Measurements from ENCODE around the gene RPTOR.

The RPTOR gene

DNA sequence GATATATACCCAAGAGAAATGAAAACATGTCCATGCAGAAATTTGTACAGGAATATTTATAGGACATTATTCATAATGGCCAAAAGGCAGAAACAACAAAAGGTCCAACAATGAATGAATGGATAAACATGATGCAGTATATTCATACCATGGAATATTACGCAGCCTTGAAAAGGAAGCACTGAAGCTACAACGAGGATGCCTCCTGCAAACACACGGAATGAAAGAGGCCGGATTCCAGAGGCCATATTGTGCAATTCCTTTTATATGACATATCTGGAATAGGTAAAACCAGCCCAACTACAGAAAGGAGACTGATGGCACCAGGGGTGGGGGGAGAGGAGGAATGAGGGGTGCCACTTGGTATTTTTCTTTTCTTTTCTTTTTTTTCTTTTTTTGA, 432.5 kb downstream of the RPTOR start:
- DNase-seq: no peak

DNA sequence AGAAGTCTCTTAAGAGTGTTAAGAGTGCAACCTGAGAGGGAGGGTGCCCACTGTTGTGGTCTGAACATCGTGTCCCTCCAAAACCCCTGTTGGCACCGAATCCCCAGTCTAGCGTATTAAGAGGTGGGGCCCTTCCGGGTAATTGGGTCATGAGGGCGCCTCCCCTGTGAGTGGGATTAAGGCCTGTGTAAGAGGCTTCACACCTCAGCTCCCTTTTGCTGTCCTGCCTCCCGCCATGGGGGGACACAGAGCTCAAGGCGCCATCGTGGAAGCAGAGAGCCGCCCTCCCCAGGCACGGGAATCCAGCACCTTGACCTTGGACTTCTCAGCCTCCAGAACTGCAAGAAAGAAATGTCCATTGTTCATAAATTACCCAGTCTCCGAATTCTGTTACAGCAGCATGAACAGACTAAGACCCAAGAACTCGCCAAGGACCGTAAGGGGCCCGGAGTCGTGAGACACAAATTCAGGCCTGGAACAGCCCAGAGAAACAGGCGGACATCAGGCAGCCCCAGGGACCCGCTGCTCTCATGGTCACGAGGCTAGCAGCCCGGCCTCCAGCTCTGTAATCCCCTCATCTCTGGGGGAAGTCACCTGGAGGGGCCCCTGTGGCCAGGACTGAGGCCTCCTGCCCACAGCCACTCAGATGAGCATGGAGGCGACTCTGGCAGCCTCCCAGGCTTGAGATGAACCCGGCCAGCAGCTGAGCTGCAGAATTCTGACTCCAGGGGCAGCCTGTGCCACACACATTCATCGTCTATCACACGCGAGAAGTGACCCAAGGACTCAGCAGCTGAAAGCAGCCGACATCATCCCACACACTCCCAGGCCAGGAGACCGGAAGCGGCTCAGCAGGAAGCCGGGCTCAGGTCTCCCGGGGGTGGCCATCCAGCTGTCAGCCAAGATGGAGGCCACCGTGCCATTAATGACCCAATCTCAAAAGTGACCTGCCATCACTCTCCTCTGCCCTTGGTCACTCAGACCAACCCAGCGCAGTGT, 434.2 kb downstream of the RPTOR start:
- no peak for DNase-seq

DNA sequence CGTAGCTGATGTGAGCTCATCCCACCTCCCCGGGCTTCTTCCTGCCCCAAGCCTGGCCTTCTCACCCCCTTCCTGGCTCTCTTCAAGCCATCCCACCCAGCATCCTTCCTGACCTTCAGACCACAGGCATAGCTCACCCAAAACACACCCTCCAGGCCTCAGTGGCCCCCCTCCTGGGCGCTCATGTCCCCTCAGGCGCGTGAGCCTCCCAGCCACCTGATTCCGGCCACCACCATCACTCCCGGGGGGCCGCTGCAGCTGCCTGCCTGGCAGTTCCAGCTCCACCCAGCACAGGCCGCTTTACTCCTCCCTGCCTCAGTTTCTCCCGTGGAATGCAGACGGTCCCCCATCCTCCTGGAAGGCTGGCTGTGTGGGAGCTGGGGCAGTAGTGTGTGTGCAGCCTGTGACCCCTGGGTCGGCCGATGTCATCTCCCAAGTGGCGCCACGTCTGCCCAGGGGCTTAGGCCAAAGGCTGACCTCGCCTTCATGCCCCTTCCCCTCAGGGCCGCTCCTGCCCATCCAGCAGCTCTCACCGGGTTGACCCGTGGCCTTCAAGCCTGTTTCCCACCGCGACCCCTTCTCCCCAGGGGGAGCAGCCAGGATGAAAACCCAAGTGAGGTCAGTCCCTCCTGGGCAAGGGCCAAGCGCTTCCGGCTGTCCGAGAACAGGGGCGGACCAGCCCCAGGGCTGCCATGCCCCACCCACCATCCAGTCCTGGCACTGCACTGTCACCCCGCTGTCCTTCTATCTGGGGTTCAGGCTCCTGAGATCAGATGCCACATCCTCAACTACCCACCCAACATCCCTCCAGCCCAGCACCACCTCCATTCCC, 435.1 kb downstream of the RPTOR start:
- no peak for DNase-seq

DNA sequence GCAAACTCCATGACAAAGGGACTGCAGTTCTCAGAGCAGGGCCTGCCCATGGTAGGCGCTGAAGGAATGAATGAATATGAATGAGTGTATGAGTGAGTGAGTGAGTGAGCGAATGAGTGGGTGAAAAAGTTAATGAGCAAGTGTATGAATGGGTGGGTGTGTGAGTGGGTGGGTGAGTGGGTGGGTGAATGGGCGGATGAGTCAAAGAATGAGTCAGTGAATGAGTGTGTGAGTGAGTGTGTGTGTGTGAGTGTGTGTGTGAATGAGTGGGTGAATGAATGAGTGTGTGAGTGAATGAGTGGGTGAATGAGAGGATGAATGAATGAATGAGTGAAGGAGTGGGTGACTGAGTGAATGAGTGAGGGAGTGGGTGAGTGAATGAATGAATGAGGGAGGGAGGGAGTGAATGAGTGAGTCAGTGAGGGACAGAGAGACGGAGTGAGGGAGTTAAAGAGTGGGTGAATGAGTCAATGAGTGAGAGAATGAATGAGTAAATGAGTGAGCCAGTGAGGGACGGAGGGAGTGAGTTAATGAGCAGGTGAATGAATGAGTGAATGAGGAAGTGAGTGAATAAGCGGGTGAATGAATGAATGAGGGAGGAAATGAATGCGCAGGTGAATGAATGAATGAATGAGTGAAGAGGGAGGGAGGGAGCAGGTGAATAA, 435.9 kb downstream of the RPTOR start:
- DNase-seq: no peak

DNA sequence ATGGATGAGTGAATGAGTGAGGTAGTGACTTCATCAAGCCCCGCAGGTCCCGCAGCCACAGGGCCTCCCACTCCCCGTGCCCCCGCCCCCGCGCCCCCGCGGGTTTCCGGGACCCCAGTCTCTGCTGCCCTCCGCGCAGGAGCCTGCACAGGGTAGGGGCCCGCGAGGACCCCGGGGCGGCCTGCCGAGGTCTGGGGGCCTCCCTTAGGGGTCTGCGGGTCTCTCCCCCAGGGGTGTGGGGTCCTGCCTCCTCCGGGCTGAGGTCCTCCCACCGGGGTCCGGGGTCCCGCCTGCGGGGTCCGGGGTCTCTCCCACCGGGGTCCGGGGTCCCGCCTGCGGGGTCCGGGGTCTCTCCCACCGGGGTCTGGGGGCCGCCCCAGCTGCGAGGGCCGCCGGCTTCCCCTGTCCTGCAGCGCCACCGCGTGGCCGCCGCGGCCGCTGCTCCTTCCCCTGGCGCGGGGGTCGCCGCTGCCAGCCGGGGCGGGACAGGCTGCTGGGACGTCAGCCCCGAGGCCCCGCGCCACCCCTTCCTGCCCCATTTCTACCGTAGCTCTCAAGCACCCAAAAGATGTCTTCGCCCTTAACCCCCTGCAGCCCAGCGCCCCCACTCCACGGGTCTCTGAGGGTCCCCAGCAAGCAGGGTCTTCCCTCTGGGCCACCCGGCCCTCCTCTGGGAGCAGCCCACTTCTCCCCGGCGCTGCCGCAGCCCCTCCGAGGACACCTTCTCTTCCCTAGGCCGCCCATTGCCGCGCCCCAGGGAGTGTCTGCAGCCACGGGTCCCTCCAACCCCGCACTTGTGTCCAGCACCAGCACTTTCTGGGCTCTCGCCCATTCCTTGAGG, 436.6 kb downstream of the RPTOR start:
- DNase-seq: no peak

DNA sequence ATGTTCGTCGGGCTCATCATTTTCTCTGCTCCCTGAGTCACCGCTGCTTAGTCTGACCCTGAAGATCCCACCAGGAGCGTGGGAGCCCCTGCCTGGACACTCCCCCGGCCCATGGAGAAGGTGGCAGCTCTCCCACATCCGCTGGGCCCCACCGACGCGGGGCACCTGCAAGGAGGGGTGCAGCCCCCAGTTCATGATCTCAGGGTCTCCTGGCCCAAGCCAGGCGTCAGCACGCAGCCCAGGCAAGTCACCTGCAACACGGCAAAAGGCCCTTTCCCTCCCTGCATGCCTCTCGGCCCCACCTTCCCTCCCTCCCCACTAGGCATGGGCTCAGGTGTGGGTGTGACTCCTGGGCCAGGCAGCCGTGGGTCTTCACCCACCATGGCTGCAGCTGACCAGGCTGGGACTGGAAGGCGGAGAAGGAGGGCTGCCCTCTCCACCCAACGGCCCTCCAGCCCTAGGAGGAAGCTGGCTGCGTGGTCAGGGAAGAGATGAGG, 437.3 kb downstream of the RPTOR start:
- DNase-seq: no peak

DNA sequence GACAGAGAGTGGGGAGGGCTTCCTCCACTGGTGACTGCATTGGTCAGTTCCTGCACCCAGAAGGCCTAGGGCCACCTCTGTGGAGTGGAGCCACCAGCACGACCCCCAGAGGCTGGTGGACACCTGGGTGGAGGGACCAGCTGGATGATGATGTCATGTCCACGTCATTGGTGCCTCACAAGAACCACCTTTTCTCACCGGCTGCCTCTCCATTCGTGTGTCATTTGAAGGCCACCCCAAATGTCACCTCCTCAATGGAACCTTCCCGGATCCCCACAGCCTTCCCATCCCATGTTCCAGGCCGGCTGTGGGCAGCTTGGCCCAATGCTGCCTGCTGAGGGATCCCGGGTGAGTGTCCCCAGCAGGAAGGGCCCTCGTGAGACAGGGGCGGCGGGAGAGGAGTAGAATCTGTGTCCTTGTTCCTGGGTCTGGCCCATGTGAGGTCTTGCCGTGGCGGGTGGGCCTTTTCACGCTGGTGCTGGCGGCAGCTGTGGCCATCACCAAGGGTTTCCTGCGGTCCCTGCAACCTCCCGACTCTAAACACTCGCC, 437.9 kb downstream of the RPTOR start:
- DNase-seq: no peak

DNA sequence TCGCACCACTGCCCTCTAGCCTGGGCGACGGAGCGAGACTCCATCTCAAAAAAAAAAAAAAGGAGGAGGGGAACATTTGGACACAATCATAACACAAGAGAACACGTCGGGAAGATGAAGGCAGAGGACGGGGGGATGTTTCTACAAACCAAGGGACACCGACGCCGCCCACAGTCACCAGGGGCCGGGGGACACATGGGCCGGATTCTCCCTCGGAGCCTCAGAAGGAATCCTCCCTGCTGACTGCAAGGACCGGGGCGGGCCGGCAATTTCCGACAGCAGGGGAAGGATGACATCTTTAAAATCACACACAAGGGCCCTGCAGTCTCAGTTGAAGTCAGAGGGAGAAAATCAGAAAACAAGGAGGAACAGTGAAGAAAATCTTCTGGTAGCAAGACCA, 438.9 kb downstream of the RPTOR start:
- DNase-seq: no peak

DNA sequence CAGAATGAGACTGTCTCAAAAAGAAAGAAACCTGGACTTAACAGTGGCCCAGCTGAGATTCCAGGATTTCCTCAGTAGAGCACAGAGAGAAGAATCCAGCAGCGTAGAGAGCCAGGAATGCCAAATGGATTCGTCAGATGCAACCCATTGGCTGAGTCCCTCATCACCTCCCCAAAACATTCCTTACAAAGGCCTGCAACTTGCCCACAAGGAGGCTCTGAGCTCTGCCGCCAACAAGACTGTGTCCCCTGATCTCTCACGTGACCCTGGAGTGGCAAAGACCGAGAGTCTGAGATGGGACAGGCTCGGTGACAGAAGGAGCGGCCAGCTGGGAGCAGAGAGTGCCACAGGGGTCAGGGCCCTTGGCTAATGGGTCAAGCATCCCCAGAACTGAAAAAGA, 440.1 kb downstream of the RPTOR start:
- no peak for DNase-seq

DNA sequence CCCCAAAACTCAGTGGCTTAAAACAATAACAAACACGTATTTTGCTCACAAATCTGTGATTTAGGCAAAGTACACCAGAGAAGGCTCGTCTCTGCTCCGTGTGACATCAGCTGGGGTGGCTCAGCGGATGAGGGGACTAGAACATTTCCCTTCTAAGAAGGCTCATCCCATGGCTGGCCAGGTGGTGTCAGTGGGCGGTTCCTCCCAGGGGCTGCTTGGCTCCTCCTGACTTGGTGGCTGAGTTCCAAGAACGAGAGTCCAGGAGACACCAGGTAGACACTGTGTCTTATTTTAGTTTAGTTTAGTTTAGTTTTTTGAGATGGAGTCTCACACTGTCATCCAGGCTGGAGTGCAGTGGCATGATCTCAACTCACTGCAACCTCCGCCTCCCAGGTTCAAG, 441.4 kb downstream of the RPTOR start:
- DNase-seq: no peak

DNA sequence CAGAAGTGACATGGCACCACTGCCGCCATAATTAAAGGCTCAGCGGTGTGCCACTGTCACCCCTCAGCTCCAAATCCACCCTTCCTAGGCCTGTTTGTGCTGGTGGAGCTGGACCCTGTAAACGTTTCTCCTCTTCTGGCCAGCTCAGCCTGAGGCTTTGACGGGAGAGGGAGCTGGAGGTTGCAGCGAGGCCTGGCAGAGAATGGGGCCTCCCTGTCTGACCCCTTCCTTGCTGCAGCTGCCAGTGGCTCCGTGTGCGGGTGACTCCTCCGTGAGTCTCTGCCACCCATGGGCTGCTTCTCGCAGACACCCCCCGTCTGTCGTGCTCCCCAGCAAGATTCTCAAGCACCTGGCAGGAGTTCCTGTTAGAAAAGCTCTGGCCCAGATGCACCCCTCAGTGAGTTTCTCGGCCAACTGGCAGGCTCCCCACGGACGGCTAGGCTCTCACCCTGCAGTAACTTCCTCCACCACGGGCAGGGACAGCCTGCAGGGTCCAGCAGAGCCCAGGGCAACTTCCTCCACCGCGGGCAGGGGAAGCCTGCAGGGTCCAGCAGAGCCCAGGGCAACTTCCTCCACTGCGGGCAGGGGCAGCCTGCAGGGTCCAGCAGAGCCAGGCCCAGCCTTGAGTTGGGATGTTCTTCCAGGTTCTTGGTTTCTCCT, 442.3 kb downstream of the RPTOR start:
- no peak for DNase-seq

DNA sequence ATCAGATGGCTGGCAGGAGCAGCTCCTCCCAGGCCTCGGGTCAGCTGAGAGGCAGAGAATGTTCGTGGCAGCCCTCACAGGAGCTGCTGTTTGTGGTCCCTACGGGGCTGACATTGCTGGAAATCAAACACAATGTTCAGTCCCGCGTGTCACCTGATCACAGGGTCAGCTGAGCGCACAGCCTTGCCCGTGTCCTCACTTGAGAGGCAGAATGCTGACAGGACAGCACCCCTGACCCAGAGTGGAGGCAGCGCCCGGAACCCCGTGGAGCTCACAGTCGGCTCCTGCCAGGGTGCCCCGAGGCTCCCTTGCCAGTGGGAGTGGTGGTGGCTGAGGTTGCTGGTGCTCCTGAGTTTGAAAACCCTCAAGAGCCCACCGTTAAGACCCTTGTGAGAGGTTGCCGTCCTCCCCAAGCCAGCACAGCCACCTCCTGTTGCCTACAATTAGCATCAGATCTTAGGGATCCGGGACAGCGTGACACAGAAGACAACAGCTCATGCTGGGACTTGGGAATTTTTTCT, 443.4 kb downstream of the RPTOR start:
- no peak for DNase-seq

DNA sequence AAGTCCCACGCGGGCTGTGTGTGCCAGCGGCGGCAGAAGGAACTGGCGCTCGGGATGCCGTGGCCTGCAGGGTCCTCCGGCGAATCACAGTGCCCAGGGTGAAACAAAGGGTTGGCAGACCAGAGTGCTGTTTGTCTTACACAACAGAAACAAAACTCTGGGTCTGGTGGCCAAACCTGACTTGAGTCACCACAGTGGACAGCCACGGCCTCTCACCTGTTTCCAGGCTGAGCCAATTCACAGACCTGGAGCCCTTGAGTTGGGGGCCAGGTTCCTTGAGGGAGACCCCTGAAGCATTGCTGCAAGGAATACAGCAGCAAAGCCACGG, 444.9 kb downstream of the RPTOR start:
- no peak for DNase-seq

DNA sequence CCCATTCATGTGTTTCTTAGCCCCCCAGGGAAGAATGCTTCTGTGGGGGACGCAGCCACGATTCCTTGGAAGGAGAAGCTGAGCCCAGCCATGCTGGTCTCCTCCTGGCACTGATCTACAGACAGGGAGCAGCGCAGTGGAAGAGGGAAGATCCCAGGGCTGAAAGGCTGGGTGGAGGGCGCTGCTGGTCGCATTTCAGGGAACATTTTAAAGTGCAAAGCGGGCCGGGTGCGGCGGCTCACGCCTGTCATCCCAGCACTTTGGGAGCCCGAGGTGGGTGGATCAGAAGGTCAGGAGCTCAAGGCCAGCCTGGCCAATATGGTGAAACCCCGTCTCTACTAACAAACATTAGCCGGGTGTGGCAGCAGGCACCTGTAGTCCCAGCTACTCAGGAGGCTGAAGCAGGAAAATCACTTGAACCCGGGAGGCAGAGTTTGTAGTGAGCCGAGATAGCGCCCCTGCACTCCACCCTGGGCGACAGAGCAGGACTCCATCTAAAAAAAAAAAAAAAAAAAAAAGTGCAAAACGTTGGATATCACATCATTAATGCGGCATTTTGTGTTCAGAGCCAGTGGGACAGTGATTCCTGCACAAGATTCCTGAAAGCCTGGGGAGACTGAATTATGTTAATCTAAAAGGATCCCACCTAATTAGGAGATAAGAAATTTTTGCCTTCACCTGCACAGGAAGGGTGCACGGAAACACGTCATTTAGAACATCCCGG, 446.4 kb downstream of the RPTOR start:
- DNase-seq: no peak

DNA sequence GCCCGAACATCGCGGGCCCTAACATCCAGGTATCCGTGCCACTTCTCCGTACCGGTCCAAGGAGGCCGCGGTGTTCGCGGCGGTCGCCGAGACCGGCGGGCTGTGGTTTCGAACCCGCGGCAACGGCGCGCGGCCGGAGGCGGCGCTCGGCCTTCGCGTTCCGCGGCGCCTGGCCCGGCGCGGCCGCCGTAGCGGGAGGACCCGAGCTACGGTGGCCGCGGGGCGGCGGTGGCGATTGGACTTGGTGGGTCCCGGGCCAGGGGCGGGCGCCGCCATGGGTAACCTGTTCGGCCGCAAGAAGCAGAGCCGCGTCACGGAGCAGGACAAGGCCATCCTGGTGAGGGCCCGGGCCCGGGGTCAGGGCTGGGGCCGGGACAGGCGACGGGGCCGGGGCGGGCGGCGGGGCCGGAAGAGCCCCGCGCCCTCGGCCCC, 447.0 kb downstream of the RPTOR start, which contains the start of gene CHMP6:
TSS of gene CHMP6 (plus strand) at position 197 of the 432 bp plus-strand sequence. CDS start at position 275, 78 bp downstream.
- DNase-seq: no peak

DNA sequence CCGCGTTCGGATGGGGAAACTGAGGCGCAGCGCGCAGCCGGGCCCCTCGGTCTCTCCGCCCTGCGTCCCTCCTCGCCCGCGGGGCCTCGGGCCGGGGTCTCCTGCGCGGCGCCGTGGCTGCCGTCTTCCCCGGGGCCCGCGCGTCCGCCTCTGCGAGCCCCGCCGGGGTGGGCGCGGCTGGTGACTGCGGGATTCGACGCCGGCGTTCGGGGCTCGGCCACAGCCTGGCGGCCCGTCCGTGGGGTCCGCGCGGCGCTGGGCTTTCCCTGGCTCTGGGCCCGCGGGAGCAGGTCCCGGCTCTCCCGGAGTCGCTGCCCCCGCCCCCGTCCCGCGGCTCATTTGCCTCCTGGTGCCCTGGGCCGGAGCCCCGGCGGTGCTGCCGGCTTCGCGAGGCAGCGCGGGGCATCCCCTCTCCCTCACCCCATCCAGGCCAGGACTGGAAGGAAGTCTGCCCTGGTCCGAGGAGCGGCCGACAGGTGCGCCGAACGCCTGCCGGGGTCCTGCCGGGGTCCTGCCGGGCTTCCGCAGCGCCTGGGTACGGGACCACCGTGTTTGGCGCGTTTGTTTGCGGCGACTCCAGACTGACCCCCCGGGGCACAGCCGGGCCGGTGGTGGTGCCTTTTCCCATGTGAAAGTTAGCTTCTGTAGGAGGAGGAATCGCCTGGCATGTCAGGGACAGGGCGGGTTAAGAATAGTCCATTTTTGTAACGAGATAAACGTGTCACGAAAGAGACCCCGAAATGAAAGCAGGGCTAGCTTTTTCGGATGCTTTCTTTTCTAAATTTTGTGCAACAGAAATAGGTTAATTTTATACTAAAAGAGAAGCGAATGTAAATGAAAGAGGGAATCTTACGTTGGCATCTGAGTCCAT, 447.7 kb downstream of the RPTOR start:
- DNase-seq: no peak

DNA sequence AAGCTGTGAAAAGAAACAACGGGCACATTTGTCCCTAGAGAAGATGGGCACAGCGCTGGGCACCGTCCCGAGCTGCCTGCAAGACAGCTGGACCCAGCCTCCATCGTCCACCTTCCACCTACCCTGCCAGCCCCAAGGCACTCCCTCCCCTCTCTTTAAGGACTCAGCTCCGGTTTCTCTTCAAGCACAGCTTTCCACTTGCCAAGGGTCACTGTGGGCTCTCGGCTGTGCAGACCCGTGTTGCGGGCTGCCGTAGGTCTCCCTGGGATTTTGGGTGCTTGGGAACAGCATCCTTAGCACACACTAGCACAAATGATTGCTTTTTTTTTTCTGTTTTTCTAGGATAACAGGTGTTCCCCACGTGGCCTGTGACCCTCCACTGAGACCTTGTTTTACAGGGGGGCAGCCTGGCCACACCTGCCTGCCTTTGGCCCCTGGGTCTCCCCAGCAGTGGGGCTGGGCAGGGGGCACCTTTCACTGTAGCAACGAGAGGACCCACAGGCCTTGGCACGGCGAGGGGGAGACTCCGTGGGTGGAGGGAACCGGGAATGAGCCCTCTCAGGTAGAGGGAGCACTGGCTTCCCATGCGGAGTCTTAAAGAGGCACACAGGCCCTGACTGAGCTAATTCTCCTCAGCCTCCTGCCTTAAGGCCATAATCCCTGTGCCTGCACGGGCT, 448.4 kb downstream of the RPTOR start:
- no peak for DNase-seq

DNA sequence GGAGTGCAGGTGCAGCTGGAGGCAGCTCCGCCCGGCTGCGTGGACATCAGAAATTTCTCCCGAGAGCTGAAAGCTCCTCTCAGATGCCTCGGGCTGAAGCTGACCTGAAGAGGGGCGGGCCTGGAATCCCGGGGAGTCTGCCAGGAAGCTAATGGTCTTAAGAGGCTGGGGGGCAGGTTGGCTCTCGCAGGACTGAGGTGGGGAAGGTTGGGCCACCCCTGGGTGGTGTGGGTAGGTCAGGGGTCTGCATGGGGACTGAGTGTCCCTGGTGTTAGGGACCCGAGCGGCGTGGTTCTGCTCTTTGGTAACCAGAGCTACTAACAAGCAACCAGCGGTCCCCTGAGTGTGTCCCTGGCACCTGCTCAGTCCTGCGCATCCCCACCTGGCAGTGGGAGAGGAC, 450.5 kb downstream of the RPTOR start:
- DNase-seq: no peak
